K562 (cell line): ENCODE data around the gene PHAX.

Source experiments
- MEF2A ChIP-seq: IDR thresholded peaks from 2 replicates; pipeline ENCODE4 v1.6.1; 2011; ENCODE audit warnings: low read depth, mild to moderate bottlenecking, low read length, moderate library complexity; ENCODE audit not compliant: control insufficient read depth
- MYC ChIP-seq, 2 experiments: fragments of 250-450 bp in 1 of 2; sonication (Bioruptor Pico) in 1 of 2; IDR thresholded peaks; 2 replicates each; pipeline versions ENCODE4 v1.5.1 to v1.6.1; 2012 to 2021; ENCODE audit warnings: low read depth in 2 of 2, borderline replicate concordance in 1 of 2, improper control_type of control experiment in 1 of 2, low read length in 1 of 2, mild to moderate bottlenecking in 1 of 2, moderate library complexity in 1 of 2

DNA sequence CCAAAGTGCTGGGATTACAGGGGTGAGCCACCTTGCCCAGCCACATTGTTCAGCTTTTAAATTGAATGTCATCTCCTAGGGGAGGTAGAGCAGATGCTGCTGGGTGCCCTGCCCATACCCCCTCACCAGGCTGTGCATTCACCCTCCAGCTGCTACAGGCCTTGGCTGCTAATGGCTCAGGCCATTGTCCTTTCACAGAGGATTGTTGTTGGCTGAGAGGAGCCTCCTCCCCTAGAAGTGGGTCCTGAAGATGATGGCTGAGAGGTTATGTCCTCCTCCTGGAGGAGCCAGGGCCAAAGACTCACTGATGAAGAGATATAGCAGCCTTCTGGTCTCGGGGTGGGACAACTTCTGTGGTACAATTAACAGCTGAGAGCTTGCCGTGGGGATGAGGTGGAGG, 74.6 kb downstream of the PHAX start:
- TF ChIP-seq MYC (IDR thresholded peaks at IDR 0.05; ENCODE audit: low read depth, low read length) (no peak), MYC (CRISPR knock-in tag; IDR thresholded peaks at IDR 0.05; ENCODE audit: borderline replicate concordance, low read depth) (no peak), MEF2A (no peak)
